Body of pancreas (tissue), 4 donors: Measurements from ENCODE around the gene MET. TPM values are rescaled to one million over a fixed set of nuclear protein-coding genes. Genes with fewer than 3 reads are reported as not detected.

ENCODE experiments used
- ATAC-seq: fragments of 150-250 bp; one replicate; pipeline ENCODE4 v1.9.1; 2016
- DNase-seq, 4 donors: peaks; one replicate each; pipeline ENCODE4 v3.0.0-alpha.2; 2019
- H3K27ac ChIP-seq, 4 donors: fragments of 200-600 bp; sonication (generic); 1 replicate in 3 of 4; 2 replicates in 1 of 4; pipeline versions ENCODE4 v1.5.1 to v1.6.1; 2016 to 2019; ENCODE audit warnings: mild to moderate bottlenecking in 1 of 4, mixed read lengths in 1 of 4, moderate library complexity in 1 of 4
- H3K27me3 ChIP-seq, 2 donors: fragments of 200-600 bp; sonication (generic); one replicate each; pipeline ENCODE4 v1.6.0; 2016; ENCODE audit warnings: mild to moderate bottlenecking in 1 of 2
- H3K36me3 ChIP-seq, 2 donors: fragments of 200-600 bp; sonication (generic); replicated peaks in 1 of 2; 2 replicates each; pipeline ENCODE4 v1.5.1; 2016; ENCODE audit warnings: low read depth in 2 of 2; ENCODE audit not compliant: insufficient read depth in 1 of 2
- H3K4me1 ChIP-seq: fragments of 200-600 bp; sonication (generic); one replicate; pipeline ENCODE4 v1.6.0; 2016
- H3K4me3 ChIP-seq, 2 donors: fragments of 200-600 bp; sonication (generic); 1 replicate in 1 of 2; 2 replicates in 1 of 2; pipeline ENCODE4 v1.5.1; 2016 to 2019
- H3K9me3 ChIP-seq, 3 donors: fragments of 200-600 bp; sonication (generic); 1 replicate in 2 of 3; 2 replicates in 1 of 3; pipeline ENCODE4 v1.5.1; 2016
- CTCF ChIP-seq, 7 experiments: fragments of 450-650 bp in 4 of 7; fragments of 200-600 bp in 3 of 7; sonication (generic) in 3 of 7; IDR thresholded peaks; one replicate each; pipeline ENCODE4 v1.5.1; 2016 to 2019; ENCODE audit warnings: antibody characterized with exemption in 7 of 7
- POLR2A ChIP-seq, 3 donors: fragments of 450-650 bp; IDR thresholded peaks; one replicate each; pipeline ENCODE4 v1.6.1; 2016; ENCODE audit warnings: antibody characterized with exemption in 3 of 3, mild to moderate bottlenecking in 2 of 3
- WGBS, 2 donors: methylation state at CpG; one replicate each; pipeline ENCODE4 v1.1.5; 2017; 5-methylcytosine and 5-hydroxymethylcytosine counted together
- intact Hi-C: fragments of 100-400 bp; cut with DNase I; formaldehyde crosslinking; loops from one replicate; pipeline ENCODE4 v1.15.1; 2023
- total RNA-seq, 2 donors: library from RNA; depleted of rRNA; stranded (reverse); fragments of >200 nt; gene quantifications; one replicate each; pipeline ENCODE4 v1.1.0, GENCODE V29; 2016

MET gene
- total RNA-seq, 2 donors from 2014 or later, result 21.3 to 23.7 TPM

DNA sequence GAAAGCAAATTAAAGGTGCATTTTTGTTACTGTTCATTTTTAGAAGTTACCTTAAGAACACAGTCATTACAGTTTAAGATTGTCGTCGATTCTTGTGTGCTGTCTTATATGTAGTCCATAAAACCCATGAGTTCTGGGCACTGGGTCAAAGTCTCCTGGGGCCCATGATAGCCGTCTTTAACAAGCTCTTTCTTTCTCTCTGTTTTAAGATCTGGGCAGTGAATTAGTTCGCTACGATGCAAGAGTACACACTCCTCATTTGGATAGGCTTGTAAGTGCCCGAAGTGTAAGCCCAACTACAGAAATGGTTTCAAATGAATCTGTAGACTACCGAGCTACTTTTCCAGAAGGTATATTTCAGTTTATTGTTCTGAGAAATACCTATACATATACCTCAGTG, 99.6 kb downstream of the MET start:
- intact Hi-C loops, result no loop called here
- H3K4me3 ChIP-seq, result no peak overlapping the region
- peak overlapping the region in 1 of 4 donors; percentile 78 for H3K27ac ChIP-seq
- no peaks in the 10 kb centered on the region for H3K36me3 ChIP-seq
- ATAC-seq (no peak), DNase-seq (no peak)
- peaks cover 27% of the 10 kb centered on the region for H3K4me1 ChIP-seq
- no peaks in the 10 kb centered on the region for H3K9me3 ChIP-seq
- WGBS, 2 donors, result 93 to 94% methylated on average over 7 of the region's 7 CpGs
- TF ChIP-seq POLR2A (IDR thresholded peaks at IDR 0.05) (no peak), CTCF (IDR thresholded peaks at IDR 0.05) (no peak)
- H3K27me3 ChIP-seq, result no peaks in the 10 kb centered on the region

GRCh38 chr7:116772423-116772863, 100.4 kb downstream of the MET start:
- ATAC-seq, result peak; percentile 80
- TF ChIP-seq POLR2A (IDR thresholded peaks at IDR 0.05), result no peak
- no peak for TF ChIP-seq CTCF (IDR thresholded peaks at IDR 0.05)
- intact Hi-C loops, result no loop called here
- peaks cover 33% of the 10 kb centered on the region for H3K4me1 ChIP-seq
- H3K27me3 ChIP-seq, result no peaks in the 10 kb centered on the region
- no peak overlapping the region for H3K4me3 ChIP-seq
- no peaks in the 10 kb centered on the region for H3K9me3 ChIP-seq
- no peak for DNase-seq
- peak overlapping the region; percentile 19 to 78 (median 50) for H3K27ac ChIP-seq
- H3K36me3 ChIP-seq, result no peaks in the 10 kb centered on the region

DNA sequence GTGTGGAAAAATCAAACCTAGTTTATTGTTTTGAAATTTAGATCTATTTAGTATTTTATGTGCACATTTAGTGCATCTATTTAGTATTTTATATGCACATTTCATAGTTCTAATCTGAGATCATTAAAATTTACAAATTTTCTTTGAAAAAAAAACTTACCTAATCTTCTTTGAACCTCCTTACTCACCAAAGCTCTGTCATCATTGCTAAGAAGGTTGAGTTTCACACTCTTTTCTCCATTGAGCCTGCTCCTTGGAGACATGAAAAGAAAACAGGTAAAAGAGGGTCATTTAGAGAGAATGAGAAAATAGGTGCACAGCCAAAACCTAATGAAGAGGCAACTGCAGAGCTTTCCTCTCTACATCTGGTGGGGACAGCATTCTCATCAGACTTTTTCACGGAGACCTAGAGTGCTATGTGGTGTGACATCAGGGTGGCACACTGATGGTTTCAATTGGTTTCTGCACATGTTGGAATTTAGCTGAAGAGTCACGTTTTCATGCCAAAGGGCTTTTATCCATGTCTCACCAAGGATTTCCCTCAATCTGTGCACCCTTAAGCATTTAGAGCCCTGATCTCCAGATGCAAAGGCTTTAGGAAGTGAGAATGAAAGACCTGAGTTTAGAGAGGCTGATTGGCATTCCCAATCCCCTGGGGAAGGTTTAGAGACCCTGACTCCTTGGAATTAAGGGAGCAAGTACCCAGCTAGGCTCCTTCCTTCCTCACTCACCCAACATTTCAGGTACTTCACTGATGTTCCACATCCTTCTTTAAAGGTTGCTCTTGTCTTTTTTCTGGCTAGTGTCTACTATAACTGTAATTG, 101.1 kb downstream of the MET start:
- intact Hi-C loops, result no loop called here
- H3K4me1 ChIP-seq, result peaks cover 40% of the 10 kb centered on the region

GRCh38 chr7:116776046-116776445, 104.0 kb downstream of the MET start:
- ATAC-seq (no peak), DNase-seq (no peak)
- 91 to 94% methylated on average over 2 of the region's 2 CpGs for WGBS, 2 donors
- intact Hi-C loops, result no loop called here
- Histone ChIP-seq H3K9me3 (no peaks in the 10 kb centered on the region), H3K4me3 (no peak overlapping the region), H3K36me3 (no peaks in the 10 kb centered on the region), H3K27me3 (no peaks in the 10 kb centered on the region), H3K27ac (peak overlapping the region; percentile 46 to 81 (median 56)), H3K4me1 (peaks cover 61% of the 10 kb centered on the region)
- TF ChIP-seq CTCF (IDR thresholded peaks at IDR 0.05), result no peak
- TF ChIP-seq POLR2A (IDR thresholded peaks at IDR 0.05), result no peak

More for the DNA sequence above, 101.1 kb downstream of the MET start:
- Histone ChIP-seq H3K27me3 (no peaks in the 10 kb centered on the region), H3K4me3 (no peak overlapping the region), H3K9me3 (no peaks in the 10 kb centered on the region), H3K27ac (peak overlapping the region in 2 of 4 donors; percentile 28 to 78), H3K36me3 (no peaks in the 10 kb centered on the region)
- no peak for DNase-seq
- no peak for ATAC-seq
- 93 to 100% methylated on average over 2 of the region's 2 CpGs for WGBS, 2 donors
- no peak for TF ChIP-seq POLR2A (IDR thresholded peaks at IDR 0.05)
- TF ChIP-seq CTCF (IDR thresholded peaks at IDR 0.05), result no peak
